ENCODE data around the gene APBB2.

DNA sequence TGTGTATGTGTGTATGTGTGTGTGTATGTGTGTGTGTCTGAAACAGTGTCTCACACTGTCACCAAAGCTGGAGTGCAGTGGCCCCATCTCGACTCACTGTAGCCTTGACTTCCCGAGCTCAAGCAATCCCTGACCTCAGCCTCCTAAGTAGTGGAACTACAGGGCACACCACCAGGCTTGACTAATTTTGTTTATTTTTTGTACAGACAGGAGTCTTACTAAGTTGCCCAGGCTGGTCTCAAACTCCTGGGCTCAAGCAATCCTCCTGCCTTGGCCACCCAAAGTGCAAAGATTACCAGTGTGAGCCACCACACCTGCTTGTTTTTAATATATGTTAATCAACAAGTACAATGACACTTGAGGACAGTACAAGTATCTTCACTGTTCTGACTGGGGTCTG is 92.4 kb downstream of the APBB2 start:
- TF ChIP-seq CTCF (IDR thresholded peaks at IDR 0.05; ENCODE audit: control extremely low read depth in 1 of 3, insufficient read depth in 1 of 3, low read depth in 1 of 3, low read length in 3 of 3) (no peak), CEBPB (IDR thresholded peaks at IDR 0.05; ENCODE audit: low read depth, low read length) (no peak), CHD1 (IDR thresholded peaks at IDR 0.05; ENCODE audit: low read depth, low read length) (no peak), POLR2AphosphoS5 (IDR thresholded peaks at IDR 0.05; ENCODE audit: low read depth, low read length) (no peak), POLR2A (IDR thresholded peaks at IDR 0.05; ENCODE audit: control extremely low read depth in 1 of 2, low read depth in 2 of 2, low read length in 2 of 2) (no peak), YY1 (IDR thresholded peaks at IDR 0.05; ENCODE audit: low read depth, low read length) (no peak), RXRA (IDR thresholded peaks at IDR 0.05; ENCODE audit: insufficient read depth, low read depth, low read length) (no peak), EGR1 (IDR thresholded peaks at IDR 0.05; ENCODE audit: borderline replicate concordance, low read depth, low read length) (no peak), EZH2 (IDR thresholded peaks at IDR 0.05; ENCODE audit: low read depth, low read length, severe bottlenecking) (no peak), SP1 (IDR thresholded peaks at IDR 0.05; ENCODE audit: low read depth, low read length) (no peak), RAD21 (IDR thresholded peaks at IDR 0.05 in 1 of 2, conservative IDR thresholded peaks at IDR 0.05 in 1 of 2; ENCODE audit: low read depth in 2 of 2, low read length in 2 of 2) (no peak)
- TF ChIP-seq, protein P1, sequence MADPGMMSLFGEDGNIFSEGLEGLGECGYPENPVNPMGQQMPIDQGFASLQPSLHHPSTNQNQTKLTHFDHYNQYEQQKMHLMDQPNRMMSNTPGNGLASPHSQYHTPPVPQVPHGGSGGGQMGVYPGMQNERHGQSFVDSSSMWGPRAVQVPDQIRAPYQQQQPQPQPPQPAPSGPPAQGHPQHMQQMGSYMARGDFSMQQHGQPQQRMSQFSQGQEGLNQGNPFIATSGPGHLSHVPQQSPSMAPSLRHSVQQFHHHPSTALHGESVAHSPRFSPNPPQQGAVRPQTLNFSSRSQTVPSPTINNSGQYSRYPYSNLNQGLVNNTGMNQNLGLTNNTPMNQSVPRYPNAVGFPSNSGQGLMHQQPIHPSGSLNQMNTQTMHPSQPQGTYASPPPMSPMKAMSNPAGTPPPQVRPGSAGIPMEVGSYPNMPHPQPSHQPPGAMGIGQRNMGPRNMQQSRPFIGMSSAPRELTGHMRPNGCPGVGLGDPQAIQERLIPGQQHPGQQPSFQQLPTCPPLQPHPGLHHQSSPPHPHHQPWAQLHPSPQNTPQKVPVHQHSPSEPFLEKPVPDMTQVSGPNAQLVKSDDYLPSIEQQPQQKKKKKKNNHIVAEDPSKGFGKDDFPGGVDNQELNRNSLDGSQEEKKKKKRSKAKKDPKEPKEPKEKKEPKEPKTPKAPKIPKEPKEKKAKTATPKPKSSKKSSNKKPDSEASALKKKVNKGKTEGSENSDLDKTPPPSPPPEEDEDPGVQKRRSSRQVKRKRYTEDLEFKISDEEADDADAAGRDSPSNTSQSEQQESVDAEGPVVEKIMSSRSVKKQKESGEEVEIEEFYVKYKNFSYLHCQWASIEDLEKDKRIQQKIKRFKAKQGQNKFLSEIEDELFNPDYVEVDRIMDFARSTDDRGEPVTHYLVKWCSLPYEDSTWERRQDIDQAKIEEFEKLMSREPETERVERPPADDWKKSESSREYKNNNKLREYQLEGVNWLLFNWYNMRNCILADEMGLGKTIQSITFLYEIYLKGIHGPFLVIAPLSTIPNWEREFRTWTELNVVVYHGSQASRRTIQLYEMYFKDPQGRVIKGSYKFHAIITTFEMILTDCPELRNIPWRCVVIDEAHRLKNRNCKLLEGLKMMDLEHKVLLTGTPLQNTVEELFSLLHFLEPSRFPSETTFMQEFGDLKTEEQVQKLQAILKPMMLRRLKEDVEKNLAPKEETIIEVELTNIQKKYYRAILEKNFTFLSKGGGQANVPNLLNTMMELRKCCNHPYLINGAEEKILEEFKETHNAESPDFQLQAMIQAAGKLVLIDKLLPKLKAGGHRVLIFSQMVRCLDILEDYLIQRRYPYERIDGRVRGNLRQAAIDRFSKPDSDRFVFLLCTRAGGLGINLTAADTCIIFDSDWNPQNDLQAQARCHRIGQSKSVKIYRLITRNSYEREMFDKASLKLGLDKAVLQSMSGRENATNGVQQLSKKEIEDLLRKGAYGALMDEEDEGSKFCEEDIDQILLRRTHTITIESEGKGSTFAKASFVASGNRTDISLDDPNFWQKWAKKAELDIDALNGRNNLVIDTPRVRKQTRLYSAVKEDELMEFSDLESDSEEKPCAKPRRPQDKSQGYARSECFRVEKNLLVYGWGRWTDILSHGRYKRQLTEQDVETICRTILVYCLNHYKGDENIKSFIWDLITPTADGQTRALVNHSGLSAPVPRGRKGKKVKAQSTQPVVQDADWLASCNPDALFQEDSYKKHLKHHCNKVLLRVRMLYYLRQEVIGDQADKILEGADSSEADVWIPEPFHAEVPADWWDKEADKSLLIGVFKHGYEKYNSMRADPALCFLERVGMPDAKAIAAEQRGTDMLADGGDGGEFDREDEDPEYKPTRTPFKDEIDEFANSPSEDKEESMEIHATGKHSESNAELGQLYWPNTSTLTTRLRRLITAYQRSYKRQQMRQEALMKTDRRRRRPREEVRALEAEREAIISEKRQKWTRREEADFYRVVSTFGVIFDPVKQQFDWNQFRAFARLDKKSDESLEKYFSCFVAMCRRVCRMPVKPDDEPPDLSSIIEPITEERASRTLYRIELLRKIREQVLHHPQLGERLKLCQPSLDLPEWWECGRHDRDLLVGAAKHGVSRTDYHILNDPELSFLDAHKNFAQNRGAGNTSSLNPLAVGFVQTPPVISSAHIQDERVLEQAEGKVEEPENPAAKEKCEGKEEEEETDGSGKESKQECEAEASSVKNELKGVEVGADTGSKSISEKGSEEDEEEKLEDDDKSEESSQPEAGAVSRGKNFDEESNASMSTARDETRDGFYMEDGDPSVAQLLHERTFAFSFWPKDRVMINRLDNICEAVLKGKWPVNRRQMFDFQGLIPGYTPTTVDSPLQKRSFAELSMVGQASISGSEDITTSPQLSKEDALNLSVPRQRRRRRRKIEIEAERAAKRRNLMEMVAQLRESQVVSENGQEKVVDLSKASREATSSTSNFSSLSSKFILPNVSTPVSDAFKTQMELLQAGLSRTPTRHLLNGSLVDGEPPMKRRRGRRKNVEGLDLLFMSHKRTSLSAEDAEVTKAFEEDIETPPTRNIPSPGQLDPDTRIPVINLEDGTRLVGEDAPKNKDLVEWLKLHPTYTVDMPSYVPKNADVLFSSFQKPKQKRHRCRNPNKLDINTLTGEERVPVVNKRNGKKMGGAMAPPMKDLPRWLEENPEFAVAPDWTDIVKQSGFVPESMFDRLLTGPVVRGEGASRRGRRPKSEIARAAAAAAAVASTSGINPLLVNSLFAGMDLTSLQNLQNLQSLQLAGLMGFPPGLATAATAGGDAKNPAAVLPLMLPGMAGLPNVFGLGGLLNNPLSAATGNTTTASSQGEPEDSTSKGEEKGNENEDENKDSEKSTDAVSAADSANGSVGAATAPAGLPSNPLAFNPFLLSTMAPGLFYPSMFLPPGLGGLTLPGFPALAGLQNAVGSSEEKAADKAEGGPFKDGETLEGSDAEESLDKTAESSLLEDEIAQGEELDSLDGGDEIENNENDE (IDR thresholded peaks at IDR 0.05; ENCODE audit: insufficient replicate concordance, low read length): no peak

Measured in H1 (cell line).